Mononuclear cell (primary cell): ENCODE results near the gene GM2A. TPM values are rescaled to one million over a fixed set of nuclear protein-coding genes. Genes with fewer than 3 reads are reported as not detected.
"Not testable (repeated sequence)": the region's sequence is repeated elsewhere in the genome, so short reads cannot be mapped to it uniquely, and the experiment has no call there.

Source experiments
- H3K27me3 ChIP-seq: 2 replicates; pipeline ENCODE4 v1.6.0; 2011; ENCODE audit warnings: low read length, control low read depth; ENCODE audit not compliant: insufficient read depth
- H3K4me1 ChIP-seq: 2 replicates; pipeline ENCODE4 v1.5.1; 2011; ENCODE audit warnings: mild to moderate bottlenecking, low read length, control low read depth; ENCODE audit not compliant: insufficient read depth
- H3K4me3 ChIP-seq: 2 replicates; pipeline ENCODE4 v1.5.1; 2011; ENCODE audit warnings: mild to moderate bottlenecking, low read length, moderate library complexity
- H3K9me3 ChIP-seq: 2 replicates; pipeline ENCODE4 v1.5.1; 2011; ENCODE audit warnings: low read depth, mild to moderate bottlenecking, control low read depth, low read length
- total RNA-seq: library from RNA; depleted of rRNA; stranded (reverse); fragments of >200 nt; gene quantifications from one replicate; pipeline ENCODE4 v1.2.3, GENCODE V29; 2012

The GM2A gene
- total RNA-seq, 1 donor, result 38.9 TPM

GRCh38 chr5:151238303-151238741 is 14.7 kb upstream of the GM2A start:
- no peak overlapping the region for H3K4me3 ChIP-seq
- H3K9me3 ChIP-seq, result no peaks in the 10 kb centered on the region
- H3K27me3 ChIP-seq, result no peaks in the 10 kb centered on the region
- peaks cover 69% of the 10 kb centered on the region for H3K4me1 ChIP-seq

GRCh38 chr5:151239237-151239861 is 13.6 kb upstream of the GM2A start:
- Histone ChIP-seq H3K9me3 (no peaks in the 10 kb centered on the region), H3K27me3 (no peaks in the 10 kb centered on the region), H3K4me1 (peaks cover 62% of the 10 kb centered on the region), H3K4me3 (no peak overlapping the region)

- not testable (repeated sequence) for H3K27me3 ChIP-seq, H3K4me3 ChIP-seq, H3K9me3 ChIP-seq
- H3K4me1 ChIP-seq, result peaks cover 56% of the 10 kb centered on the region
These were observed 12.6 kb upstream of the GM2A start for GRCh38 chr5:151240268-151240835.

- Histone ChIP-seq H3K4me3 (no peak overlapping the region), H3K9me3 (no peaks in the 10 kb centered on the region), H3K4me1 (peaks cover 53% of the 10 kb centered on the region), H3K27me3 (no peaks in the 10 kb centered on the region)
These were observed 11.9 kb upstream of the GM2A start for GRCh38 chr5:151240924-151241635.

- Histone ChIP-seq H3K4me1 (peaks cover 44% of the 10 kb centered on the region), H3K27me3 (no peaks in the 10 kb centered on the region), H3K9me3 (no peaks in the 10 kb centered on the region), H3K4me3 (no peak overlapping the region)
These were observed 9.9 kb upstream of the GM2A start for GRCh38 chr5:151243127-151243526.

GRCh38 chr5:151243564-151243963 is 9.4 kb upstream of the GM2A start:
- Histone ChIP-seq H3K4me3 (no peak overlapping the region), H3K4me1 (peaks cover 40% of the 10 kb centered on the region), H3K27me3 (no peaks in the 10 kb centered on the region), H3K9me3 (no peaks in the 10 kb centered on the region)

GRCh38 chr5:151244206-151244605 is 8.8 kb upstream of the GM2A start:
- no peak overlapping the region for H3K4me3 ChIP-seq
- no peaks in the 10 kb centered on the region for H3K9me3 ChIP-seq
- H3K4me1 ChIP-seq, result peaks cover 34% of the 10 kb centered on the region

GRCh38 chr5:151245680-151246219 is 7.2 kb upstream of the GM2A start:
- no peaks in the 10 kb centered on the region for H3K9me3 ChIP-seq
- H3K4me3 ChIP-seq, result no peak overlapping the region
- H3K4me1 ChIP-seq, result peaks cover 20% of the 10 kb centered on the region
- no peaks in the 10 kb centered on the region for H3K27me3 ChIP-seq

More at GRCh38 chr5:151244206-151244605, 8.8 kb upstream of the GM2A start:
- H3K27me3 ChIP-seq, result no peaks in the 10 kb centered on the region

- Histone ChIP-seq H3K4me1 (peaks cover 31% of the 10 kb centered on the region), H3K9me3 (no peaks in the 10 kb centered on the region), H3K4me3 (no peak overlapping the region), H3K27me3 (no peaks in the 10 kb centered on the region)
These were observed 4.3 kb upstream of the GM2A start for GRCh38 chr5:151248651-151249050.

GRCh38 chr5:151249281-151249680 is 3.7 kb upstream of the GM2A start:
- H3K27me3 ChIP-seq, result no peaks in the 10 kb centered on the region
- H3K9me3 ChIP-seq, result no peaks in the 10 kb centered on the region
- no peak overlapping the region for H3K4me3 ChIP-seq
- peaks cover 35% of the 10 kb centered on the region for H3K4me1 ChIP-seq

- no peaks in the 10 kb centered on the region for H3K27me3 ChIP-seq
- no peaks in the 10 kb centered on the region for H3K9me3 ChIP-seq
- peaks cover 41% of the 10 kb centered on the region for H3K4me1 ChIP-seq
- H3K4me3 ChIP-seq, result no peak overlapping the region
These were observed 2.5 kb upstream of the GM2A start for GRCh38 chr5:151250346-151251000.

GRCh38 chr5:151251001-151251551 is 1.9 kb upstream of the GM2A start:
- Histone ChIP-seq H3K9me3 (no peaks in the 10 kb centered on the region), H3K27me3 (no peaks in the 10 kb centered on the region), H3K4me3 (no peak overlapping the region), H3K4me1 (peaks cover 44% of the 10 kb centered on the region)

GRCh38 chr5:151251621-151252020 is 1.4 kb upstream of the GM2A start:
- Histone ChIP-seq H3K4me3 (no peak overlapping the region), H3K27me3 (no peaks in the 10 kb centered on the region), H3K9me3 (no peaks in the 10 kb centered on the region), H3K4me1 (peaks cover 49% of the 10 kb centered on the region)

- H3K27me3 ChIP-seq, result no peaks in the 10 kb centered on the region
- peaks cover 69% of the 10 kb centered on the region for H3K4me1 ChIP-seq
- H3K9me3 ChIP-seq, result no peaks in the 10 kb centered on the region
- H3K4me3 ChIP-seq, result peak overlapping the region; percentile 82
These were observed 593 bp downstream of the GM2A start for GRCh38 chr5:151253605-151253950.

- H3K27me3 ChIP-seq, result no peaks in the 10 kb centered on the region
- H3K4me1 ChIP-seq, result peaks cover 78% of the 10 kb centered on the region
- H3K4me3 ChIP-seq, result no peak overlapping the region
- no peaks in the 10 kb centered on the region for H3K9me3 ChIP-seq
These were observed 1.6 kb downstream of the GM2A start for GRCh38 chr5:151254556-151254955.
